PFSK-1 (cell line): ENCODE measurements around the gene TMCO1.

Experiments
- FOXP2 ChIP-seq: optimal IDR thresholded peaks from 2 replicates; pipeline ENCODE3; 2011; ENCODE audit warnings: borderline replicate concordance, control low read depth, inconsistent platforms; ENCODE audit not compliant: insufficient read depth; ENCODE audit errors: extremely low read length, extremely low read depth
- POLR2AphosphoS5 ChIP-seq: IDR thresholded peaks from 2 replicates; pipeline ENCODE4 v1.6.1; 2012; ENCODE audit warnings: low read depth, mild to moderate bottlenecking, control low read depth, low read length, moderate library complexity
- REST ChIP-seq, 2 experiments: IDR thresholded peaks; 2 replicates each; pipeline versions ENCODE4 v1.6.1 to v1.8.0; 2011 to 2012; ENCODE audit warnings: low read depth in 2 of 2, low read length in 2 of 2, control low read depth in 1 of 2, inconsistent platforms in 1 of 2, mild to moderate bottlenecking in 1 of 2, moderate library complexity in 1 of 2; ENCODE audit not compliant: insufficient read depth in 1 of 2
- SIN3A ChIP-seq: IDR thresholded peaks from 2 replicates; pipeline ENCODE4 v1.6.1; 2012; ENCODE audit warnings: mild to moderate bottlenecking, low read length, moderate library complexity, borderline replicate concordance; ENCODE audit not compliant: insufficient read depth
- TAF1 ChIP-seq: IDR thresholded peaks from 2 replicates; pipeline ENCODE4 v1.6.1; 2012; ENCODE audit warnings: low read length, control low read depth, borderline replicate concordance; ENCODE audit not compliant: insufficient read depth

Gene TMCO1

GRCh38 chr1:165696625-165697100 lies 72.0 kb downstream of the TMCO1 start:
- TF ChIP-seq REST (IDR thresholded peaks at IDR 0.05; ENCODE audit: insufficient read depth in 1 of 2, low read depth in 2 of 2, low read length in 2 of 2) (no peak), SIN3A (no peak), FOXP2 (no peak), POLR2AphosphoS5 (no peak), TAF1 (no peak)

- TF ChIP-seq TAF1: no peak
- no peak for TF ChIP-seq REST (IDR thresholded peaks at IDR 0.05; ENCODE audit: insufficient read depth in 1 of 2, low read depth in 2 of 2, low read length in 2 of 2)
- TF ChIP-seq FOXP2: no peak
- no peak for TF ChIP-seq SIN3A
- TF ChIP-seq POLR2AphosphoS5: no peak
Observed at GRCh38 chr1:165695031-165695430, 73.6 kb downstream of the TMCO1 start.

GRCh38 chr1:165688046-165688445 lies 80.6 kb downstream of the TMCO1 start:
- no peak for TF ChIP-seq REST (IDR thresholded peaks at IDR 0.05; ENCODE audit: insufficient read depth in 1 of 2, low read depth in 2 of 2, low read length in 2 of 2)
- TF ChIP-seq SIN3A: no peak
- TF ChIP-seq TAF1: no peak
- TF ChIP-seq POLR2AphosphoS5: no peak
- no peak for TF ChIP-seq FOXP2

GRCh38 chr1:165686971-165687433 lies 81.7 kb downstream of the TMCO1 start:
- TF ChIP-seq POLR2AphosphoS5: no peak
- no peak for TF ChIP-seq TAF1
- no peak for TF ChIP-seq REST (IDR thresholded peaks at IDR 0.05; ENCODE audit: insufficient read depth in 1 of 2, low read depth in 2 of 2, low read length in 2 of 2)
- TF ChIP-seq FOXP2: no peak
- TF ChIP-seq SIN3A: no peak
